SKM-1 (cell line): ENCODE results near the gene RNGTT.
"Not testable (repeated sequence)": the region's sequence is repeated elsewhere in the genome, so short reads cannot be mapped to it uniquely, and the experiment has no call there.

ENCODE experiments used
- DNase-seq: peaks from one replicate; lab custom pipeline; 2025; ENCODE audit not compliant: unreplicated experiment; lab: John Stamatoyannopoulos, UW

RNGTT gene

GRCh38 chr6:88972504-88973423 lies 9.3 kb upstream of the RNGTT start:
- DNase-seq: no peak

DNA sequence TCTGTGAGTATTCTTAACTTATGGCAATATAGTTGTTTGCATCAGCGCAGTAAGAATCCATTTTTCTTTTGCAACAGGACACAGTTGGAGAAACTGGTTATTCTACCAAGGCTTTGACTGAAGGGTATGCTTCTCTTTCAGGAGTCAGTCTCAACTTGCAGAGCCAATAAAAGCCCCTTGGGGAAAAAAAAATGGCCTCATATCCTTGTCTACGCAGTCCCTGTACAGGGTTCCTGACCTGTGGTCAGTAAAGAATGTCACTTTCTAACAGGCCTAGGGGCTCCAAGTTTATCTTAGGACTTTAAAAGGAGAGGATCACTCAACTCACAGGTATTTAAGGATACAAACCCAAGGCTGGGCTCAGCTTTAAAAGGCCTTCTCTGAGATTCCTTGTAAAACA lies 6.9 kb upstream of the RNGTT start:
- DNase-seq: no peak

- DNase-seq: not testable (repeated sequence)
These were observed 5.8 kb upstream of the RNGTT start for GRCh38 chr6:88969255-88969654.

- DNase-seq: no peak
These were observed 4.5 kb upstream of the RNGTT start for GRCh38 chr6:88967891-88968290.

- DNase-seq: no peak
These were observed 2.3 kb upstream of the RNGTT start for GRCh38 chr6:88965691-88966090.

DNA sequence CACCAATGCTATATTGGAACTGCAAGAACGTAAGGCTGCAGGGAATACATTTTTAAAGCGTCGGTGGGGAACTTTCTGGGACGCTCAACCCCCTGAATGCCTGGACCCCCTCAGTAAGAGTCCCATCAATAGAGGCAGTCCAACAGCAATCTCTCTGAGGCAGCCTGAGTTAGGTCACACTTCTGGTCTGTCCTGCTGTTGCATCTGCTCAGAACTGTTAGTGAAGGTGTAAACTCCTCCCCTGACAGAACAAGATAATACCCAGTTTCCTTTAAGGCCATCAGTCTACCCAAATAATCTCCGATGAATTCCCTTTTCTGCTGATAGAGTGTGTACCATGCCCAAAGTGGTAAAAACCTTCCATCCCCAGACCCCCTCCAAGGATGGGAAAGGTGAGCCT lies 1.1 kb upstream of the RNGTT start:
- DNase-seq: no peak

- no peak for DNase-seq
These were observed 4.6 kb downstream of the RNGTT start for GRCh38 chr6:88958842-88959241.

DNA sequence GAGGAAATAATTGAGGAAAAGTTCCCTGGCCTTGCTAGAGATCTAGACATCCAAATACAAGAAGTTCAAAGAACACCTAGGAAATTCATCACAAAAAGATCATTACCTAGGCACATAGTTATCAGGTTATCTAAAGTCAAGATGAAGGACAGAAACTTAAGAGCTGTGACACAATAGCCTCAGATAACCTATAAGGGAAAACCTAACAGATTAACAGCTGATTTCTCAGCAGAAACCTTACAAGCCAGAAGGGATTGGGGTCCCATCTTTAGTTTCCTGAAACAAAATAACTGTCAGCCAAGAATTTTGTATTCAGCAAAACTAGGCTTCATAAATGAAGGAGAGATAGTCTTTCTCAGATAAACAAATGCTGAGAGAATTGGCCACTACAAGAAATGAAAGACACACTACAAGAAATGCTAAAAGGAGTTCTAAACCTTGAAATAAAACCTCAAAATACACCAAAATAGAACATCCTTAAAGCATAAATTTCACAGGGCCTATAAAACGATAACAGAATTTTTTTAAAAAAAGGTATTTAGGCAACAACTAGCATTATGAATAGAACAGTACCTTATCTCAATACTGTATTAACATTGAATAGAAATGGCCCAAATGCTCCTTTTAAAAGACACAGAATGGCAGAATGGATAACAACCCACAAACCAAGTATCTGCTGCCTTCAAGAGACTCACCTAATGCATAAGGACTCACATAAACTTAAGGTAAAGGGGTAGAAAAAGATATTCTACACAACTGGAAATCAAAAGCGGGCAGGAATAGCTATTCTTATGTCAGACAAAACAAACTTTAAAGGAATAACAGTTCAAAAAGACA lies 9.7 kb downstream of the RNGTT start:
- DNase-seq: no peak

DNA sequence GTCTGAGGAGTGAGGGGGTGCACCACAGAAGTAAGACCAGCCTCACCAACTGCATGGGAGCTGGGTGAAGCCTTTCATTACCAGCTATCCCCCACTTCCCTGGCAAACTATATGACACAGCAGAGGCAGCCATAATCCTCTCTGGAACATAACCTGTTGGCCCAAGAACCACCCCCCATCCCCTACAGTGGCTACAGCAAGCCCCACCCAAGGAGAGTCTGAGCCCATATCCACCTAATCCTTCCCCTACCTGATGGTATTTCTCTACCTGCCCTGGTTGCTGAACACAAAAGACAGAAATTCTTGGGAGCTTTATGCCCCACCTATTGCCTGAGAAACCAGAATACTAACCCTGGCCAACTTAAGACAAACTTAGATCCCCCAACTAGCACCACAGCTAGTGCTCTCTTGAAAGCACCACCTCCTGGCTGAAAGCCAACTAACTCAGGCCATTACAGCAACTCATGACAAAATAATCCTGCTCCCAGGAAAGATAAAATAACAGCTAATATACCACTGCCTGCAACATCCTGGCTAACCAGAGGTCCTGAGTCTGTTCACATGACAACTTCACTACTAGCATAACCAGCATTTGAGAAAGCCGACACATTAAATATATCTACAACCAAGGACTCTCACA lies 11.2 kb downstream of the RNGTT start:
- no peak for DNase-seq

DNA sequence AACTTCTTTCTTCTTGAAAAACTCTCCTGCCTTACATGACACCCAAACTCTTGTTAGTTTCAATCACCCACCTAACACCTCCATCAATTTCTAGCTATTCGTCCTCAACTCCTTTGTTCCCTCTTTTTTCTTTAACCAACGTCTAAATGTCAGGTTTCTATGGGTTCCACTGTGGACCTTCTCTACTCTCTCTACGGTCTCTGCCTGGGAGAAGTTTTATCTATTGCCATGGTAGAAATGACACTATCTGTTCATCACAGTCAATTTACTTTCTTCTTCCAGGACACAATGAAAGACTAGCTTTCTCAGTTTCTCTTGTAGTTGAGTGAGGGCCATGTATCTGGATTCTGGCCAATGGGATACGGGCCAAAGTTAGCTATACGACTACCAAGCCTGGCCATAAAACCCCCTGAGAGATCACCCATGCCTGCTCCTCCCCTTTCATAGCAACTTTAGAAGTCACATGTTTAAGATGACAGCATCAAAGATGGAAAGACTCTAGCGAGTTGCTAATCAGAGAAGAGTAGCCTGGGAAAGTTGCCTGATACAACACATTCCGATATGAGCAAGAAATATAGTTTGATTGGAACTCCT lies 17.9 kb downstream of the RNGTT start:
- DNase-seq: no peak

DNA sequence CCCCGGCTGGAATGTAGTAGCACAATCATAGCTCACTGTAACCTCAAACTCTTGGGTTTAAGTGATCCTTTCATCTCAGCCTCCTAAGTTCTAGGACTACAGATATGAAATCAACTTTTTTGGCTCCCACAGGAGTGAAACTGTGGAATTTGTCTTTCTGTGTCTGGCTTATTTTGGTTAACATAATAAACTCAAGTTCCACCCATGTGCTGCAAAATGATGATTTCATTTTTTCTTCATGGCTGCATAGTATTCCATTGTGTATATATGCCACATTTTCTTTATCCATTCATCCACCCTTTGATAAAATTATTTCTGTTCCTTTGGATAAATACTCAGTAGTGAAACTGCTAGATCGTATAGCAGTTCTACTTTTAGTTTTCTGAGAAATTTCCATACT lies 29.9 kb downstream of the RNGTT start:
- no peak for DNase-seq

GRCh38 chr6:88932019-88932418 lies 31.4 kb downstream of the RNGTT start:
- not testable (repeated sequence) for DNase-seq

GRCh38 chr6:88922775-88923548 lies 40.5 kb downstream of the RNGTT start:
- peak; percentile 83 for DNase-seq

DNA sequence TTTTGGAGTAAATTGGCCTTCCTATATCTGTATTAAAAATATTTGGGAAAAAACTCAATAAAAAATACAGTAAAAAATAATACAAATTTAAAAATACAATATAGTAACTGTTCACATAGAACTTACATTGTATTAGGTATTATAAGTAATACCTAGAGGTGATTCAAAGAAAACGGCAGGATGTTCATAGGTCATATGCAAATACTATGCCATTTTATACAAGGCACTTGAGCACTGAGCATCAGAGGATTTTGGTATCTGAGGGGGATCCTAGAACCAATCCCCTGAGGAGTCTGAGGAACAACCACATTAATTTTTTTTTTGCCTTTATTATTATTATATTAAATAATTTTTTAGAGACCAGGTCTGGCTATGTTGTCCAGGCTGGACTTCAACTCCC lies 41.7 kb downstream of the RNGTT start:
- DNase-seq: no peak

- DNase-seq: no peak
These were observed 42.4 kb downstream of the RNGTT start for GRCh38 chr6:88920774-88921733.

DNA sequence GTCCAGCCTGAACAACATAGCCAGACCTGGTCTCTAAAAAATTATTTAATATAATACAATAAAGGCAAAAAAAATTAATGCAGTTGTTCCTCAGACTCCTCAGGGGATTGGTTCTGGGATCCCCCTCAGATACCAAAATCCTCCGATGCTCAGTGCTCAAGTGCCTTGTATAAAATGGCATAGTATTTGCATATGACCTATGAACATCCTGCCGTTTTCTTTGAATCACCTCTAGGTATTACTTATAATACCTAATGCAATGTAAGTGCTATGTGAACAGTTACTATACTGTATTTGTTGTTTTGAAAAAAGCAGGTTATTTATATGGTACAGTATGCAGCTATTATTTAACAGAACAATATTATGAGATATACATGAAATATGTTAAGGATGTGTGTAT lies 43.3 kb downstream of the RNGTT start:
- no peak for DNase-seq

- no peak for DNase-seq
These were observed 44.4 kb downstream of the RNGTT start for GRCh38 chr6:88919032-88919431.

DNA sequence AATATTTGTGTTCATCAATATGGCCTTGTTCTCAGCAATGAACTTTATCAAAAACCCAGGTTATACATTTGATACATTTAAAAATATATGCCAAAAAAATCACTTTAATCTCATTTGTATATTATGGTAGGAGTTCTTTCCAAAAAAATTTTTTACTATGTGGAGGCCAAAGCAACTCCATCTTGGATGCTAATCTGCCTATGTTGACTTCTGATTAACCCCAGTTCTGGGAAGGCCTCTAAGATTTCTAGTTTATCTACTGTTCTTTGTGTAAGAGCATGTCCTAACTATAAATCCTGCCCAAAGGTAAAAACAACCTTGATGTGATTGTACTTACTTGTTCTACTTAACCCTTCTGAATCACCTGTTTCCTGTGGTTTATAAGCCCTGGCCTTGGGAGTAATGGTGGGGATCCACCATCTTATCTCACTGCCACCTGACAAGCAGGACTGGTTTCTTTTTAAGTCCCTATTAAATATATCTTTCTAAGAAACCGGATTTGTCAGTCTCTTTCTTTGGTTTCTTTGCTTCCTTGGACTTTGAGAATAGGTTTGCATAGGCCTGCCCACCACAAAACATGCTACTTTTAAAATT lies 46.7 kb downstream of the RNGTT start:
- DNase-seq: no peak
